Measurements from ENCODE around the gene SLC1A5.

Gene SLC1A5

GRCh38 chr19:46787331-46788261 is 798 bp downstream of the SLC1A5 start (continued):
- 0 out of 2 replicates have a peak, but pooled peaks have one; percentile 33 for TF ChIP-seq INSM2 (tag by site-specific recombination; IDR thresholded peaks at IDR 0.05)
- no peak for TF ChIP-seq ZNF10 (tag by site-specific recombination; IDR thresholded peaks at IDR 0.05)
- peak; percentile 90 for TF ChIP-seq SP2 (tag by site-specific recombination; IDR thresholded peaks at IDR 0.05)
- TF ChIP-seq ZNF707 (tag by site-specific recombination; IDR thresholded peaks at IDR 0.05), result no peak
- TF ChIP-seq SETDB1 (IDR thresholded peaks at IDR 0.05; ENCODE audit: insufficient read length, low read length), result no peak
- TF ChIP-seq PRDM1 (tag by site-specific recombination; IDR thresholded peaks at IDR 0.05), result no peak
- TF ChIP-seq PBX3 (CRISPR knock-in tag; IDR thresholded peaks at IDR 0.05), result no peak
- no peak for TF ChIP-seq ZNF292 (tag by site-specific recombination; IDR thresholded peaks at IDR 0.05; ENCODE audit: borderline replicate concordance, low read depth)
- no peak for TF ChIP-seq ZNF701 (tag by site-specific recombination; IDR thresholded peaks at IDR 0.05)
- TF ChIP-seq OVOL3 (tag by site-specific recombination; IDR thresholded peaks at IDR 0.05), result no peak
- no peak for TF ChIP-seq ZNF311 (tag by site-specific recombination; IDR thresholded peaks at IDR 0.05; ENCODE audit: borderline replicate concordance)
- peak; percentile 60; the same call in 1 of the 2 replicates for TF ChIP-seq MZF1 (tag by site-specific recombination; IDR thresholded peaks at IDR 0.05; ENCODE audit: borderline replicate concordance)
- TF ChIP-seq KLF16 (tag by site-specific recombination; IDR thresholded peaks at IDR 0.05), result peak; percentile 82
- no peak for TF ChIP-seq ELK4 (IDR thresholded peaks at IDR 0.05; ENCODE audit: borderline replicate concordance, low read depth, low read length)
- TF ChIP-seq ZNF518A (tag by site-specific recombination; conservative IDR thresholded peaks at IDR 0.05; ENCODE audit: low read depth), result no peak
- TF ChIP-seq ZBTB20 (tag by site-specific recombination; IDR thresholded peaks at IDR 0.05), result peak; percentile 90
- no peak for TF ChIP-seq ATF2 (tag by site-specific recombination; IDR thresholded peaks at IDR 0.05; ENCODE audit: low read depth)
- TF ChIP-seq ZNF335 (tag by site-specific recombination; conservative IDR thresholded peaks at IDR 0.05), result no peak
- TF ChIP-seq ZNF664 (tag by site-specific recombination; IDR thresholded peaks at IDR 0.05), result no peak
- TF ChIP-seq ZNF837 (tag by site-specific recombination; IDR thresholded peaks at IDR 0.05), result no peak
- TF ChIP-seq ZNF747 (tag by site-specific recombination; IDR thresholded peaks at IDR 0.05), result no peak
- TF ChIP-seq ZNF274 (IDR thresholded peaks at IDR 0.05; ENCODE audit: low read length), result no peak
- no peak for TF ChIP-seq ZNF274 (tag by site-specific recombination; IDR thresholded peaks at IDR 0.05; ENCODE audit: borderline replicate concordance)
- no peak for TF ChIP-seq HOXA7 (CRISPR knock-in tag; IDR thresholded peaks at IDR 0.05; ENCODE audit: borderline replicate concordance)
- TF ChIP-seq KLF17 (tag by site-specific recombination; IDR thresholded peaks at IDR 0.05), result no peak
- no peak for TF ChIP-seq ZBTB21 (tag by site-specific recombination; IDR thresholded peaks at IDR 0.05)
- no peak for TF ChIP-seq ZNF133 (tag by site-specific recombination; IDR thresholded peaks at IDR 0.05)
- no peak for TF ChIP-seq ZNF302 (tag by site-specific recombination; IDR thresholded peaks at IDR 0.05; ENCODE audit: low read depth)
- TF ChIP-seq ZFP41 (tag by site-specific recombination; IDR thresholded peaks at IDR 0.05; ENCODE audit: borderline replicate concordance), result no peak

Data from HEK293 (cell line).